ENCODE results near the gene UPK3BL2.
"Not testable (repeated sequence)": the region's sequence is repeated elsewhere in the genome, so short reads cannot be mapped to it uniquely, and the experiment has no call there.

The UPK3BL2 gene

GRCh38 chr7:102546353-102546752, 2.9 kb upstream of the UPK3BL2 start:
- H3K4me2 ChIP-seq (ENCODE audit: low read length); H3K14ac ChIP-seq (ENCODE audit: low read length); H3K36me3 ChIP-seq (ENCODE audit: control insufficient read depth in 1 of 2, insufficient read depth in 2 of 2, low read length in 2 of 2); H3K4me1 ChIP-seq (ENCODE audit: control insufficient read depth in 1 of 2, insufficient read depth in 2 of 2, low read length in 2 of 2); H3K4ac ChIP-seq (ENCODE audit: low read depth, low read length); H3K9ac ChIP-seq (ENCODE audit: low read length); H3K18ac ChIP-seq (ENCODE audit: low read length); DNase-seq; H2BK120ac ChIP-seq (ENCODE audit: insufficient read depth, low read length, poor library complexity); H3K23ac ChIP-seq (ENCODE audit: low read length); H2AK5ac ChIP-seq (ENCODE audit: low read length); H3K4me3 ChIP-seq (ENCODE audit: low read depth, low read length); H3K9me3 ChIP-seq (ENCODE audit: insufficient read depth, low read depth, low read length); H2AFZ ChIP-seq (ENCODE audit: insufficient read depth, low read length, poor library complexity); H2BK5ac ChIP-seq (ENCODE audit: low read depth, low read length, poor library complexity); H3K27me3 ChIP-seq (ENCODE audit: insufficient read depth, low read length); H4K12ac ChIP-seq (ENCODE audit: low read depth, low read length); H3K79me1 ChIP-seq (ENCODE audit: low read length); H2BK12ac ChIP-seq (ENCODE audit: low read length); H4K8ac ChIP-seq (ENCODE audit: low read depth, low read length); H4K91ac ChIP-seq (ENCODE audit: low read depth, low read length); H3K79me2 ChIP-seq (ENCODE audit: control insufficient read depth, insufficient read depth, low read length, poor library complexity); H3K27ac ChIP-seq (ENCODE audit: low read depth, low read length): not testable (repeated sequence)
- WGBS (ENCODE audit: extremely low coverage, insufficient coverage, insufficient read length): no CpG with 5 or more reads among the region's 6 CpGs

DNA sequence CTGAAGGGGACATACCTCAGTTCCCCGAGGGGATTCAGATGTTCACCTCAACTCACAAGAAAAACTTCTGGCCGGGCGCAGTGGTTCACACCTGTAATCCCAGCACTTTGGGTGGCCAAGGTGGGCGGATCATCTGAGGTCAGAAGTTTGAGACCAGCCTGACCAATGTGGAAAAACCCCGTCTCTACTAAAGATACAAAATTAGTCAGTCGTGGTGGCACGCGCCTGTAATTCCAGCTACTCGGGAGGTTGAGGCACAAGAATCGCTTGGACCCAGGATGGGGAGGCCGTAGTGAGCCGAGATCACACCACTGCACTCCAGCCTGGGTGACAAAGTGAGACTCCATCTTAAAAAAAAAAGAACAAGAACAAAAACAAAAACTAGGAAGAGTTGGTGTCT, 1.8 kb upstream of the UPK3BL2 start:
- H2BK12ac ChIP-seq (ENCODE audit: low read length); H3K9me3 ChIP-seq (ENCODE audit: insufficient read depth, low read depth, low read length); H4K91ac ChIP-seq (ENCODE audit: low read depth, low read length); H3K4me2 ChIP-seq (ENCODE audit: low read length); H4K12ac ChIP-seq (ENCODE audit: low read depth, low read length); H3K4me1 ChIP-seq (ENCODE audit: control insufficient read depth in 1 of 2, insufficient read depth in 2 of 2, low read length in 2 of 2); H3K79me2 ChIP-seq (ENCODE audit: control insufficient read depth, insufficient read depth, low read length, poor library complexity); H2BK5ac ChIP-seq (ENCODE audit: low read depth, low read length, poor library complexity); DNase-seq; H3K9ac ChIP-seq (ENCODE audit: low read length); H3K4ac ChIP-seq (ENCODE audit: low read depth, low read length); H3K14ac ChIP-seq (ENCODE audit: low read length); H3K36me3 ChIP-seq (ENCODE audit: control insufficient read depth in 1 of 2, insufficient read depth in 2 of 2, low read length in 2 of 2); H3K18ac ChIP-seq (ENCODE audit: low read length); H3K79me1 ChIP-seq (ENCODE audit: low read length); H3K27me3 ChIP-seq (ENCODE audit: insufficient read depth, low read length); H3K27ac ChIP-seq (ENCODE audit: low read depth, low read length); H2BK120ac ChIP-seq (ENCODE audit: insufficient read depth, low read length, poor library complexity); H3K4me3 ChIP-seq (ENCODE audit: low read depth, low read length); H3K23ac ChIP-seq (ENCODE audit: low read length); H2AK5ac ChIP-seq (ENCODE audit: low read length); H4K8ac ChIP-seq (ENCODE audit: low read depth, low read length); H2AFZ ChIP-seq (ENCODE audit: insufficient read depth, low read length, poor library complexity): not testable (repeated sequence)
- no CpG with 5 or more reads among the region's 12 CpGs for WGBS (ENCODE audit: extremely low coverage, insufficient coverage, insufficient read length)

GRCh38 chr7:102544372-102544771, 876 bp upstream of the UPK3BL2 start:
- H3K27me3 ChIP-seq (ENCODE audit: insufficient read depth, low read length); H2AFZ ChIP-seq (ENCODE audit: insufficient read depth, low read length, poor library complexity); H2BK12ac ChIP-seq (ENCODE audit: low read length); H2BK120ac ChIP-seq (ENCODE audit: insufficient read depth, low read length, poor library complexity); H3K14ac ChIP-seq (ENCODE audit: low read length); H3K27ac ChIP-seq (ENCODE audit: low read depth, low read length); H3K9me3 ChIP-seq (ENCODE audit: insufficient read depth, low read depth, low read length); H3K9ac ChIP-seq (ENCODE audit: low read length); H2BK5ac ChIP-seq (ENCODE audit: low read depth, low read length, poor library complexity); H3K36me3 ChIP-seq (ENCODE audit: control insufficient read depth in 1 of 2, insufficient read depth in 2 of 2, low read length in 2 of 2); H3K79me2 ChIP-seq (ENCODE audit: control insufficient read depth, insufficient read depth, low read length, poor library complexity); H3K18ac ChIP-seq (ENCODE audit: low read length); H3K4ac ChIP-seq (ENCODE audit: low read depth, low read length); H3K23ac ChIP-seq (ENCODE audit: low read length); DNase-seq; H4K91ac ChIP-seq (ENCODE audit: low read depth, low read length); H4K12ac ChIP-seq (ENCODE audit: low read depth, low read length); H3K4me3 ChIP-seq (ENCODE audit: low read depth, low read length); H3K4me2 ChIP-seq (ENCODE audit: low read length); H3K4me1 ChIP-seq (ENCODE audit: control insufficient read depth in 1 of 2, insufficient read depth in 2 of 2, low read length in 2 of 2); H3K79me1 ChIP-seq (ENCODE audit: low read length); H2AK5ac ChIP-seq (ENCODE audit: low read length); H4K8ac ChIP-seq (ENCODE audit: low read depth, low read length): not testable (repeated sequence)
- WGBS (ENCODE audit: extremely low coverage, insufficient coverage, insufficient read length): no CpG with 5 or more reads among the region's 1 CpG

GRCh38 chr7:102542771-102543170, 725 bp downstream of the UPK3BL2 start:
- H3K4me3 ChIP-seq (ENCODE audit: low read depth, low read length); H2AK5ac ChIP-seq (ENCODE audit: low read length); H2BK120ac ChIP-seq (ENCODE audit: insufficient read depth, low read length, poor library complexity); H3K14ac ChIP-seq (ENCODE audit: low read length); H4K12ac ChIP-seq (ENCODE audit: low read depth, low read length); H3K79me1 ChIP-seq (ENCODE audit: low read length); H3K23ac ChIP-seq (ENCODE audit: low read length); H3K4ac ChIP-seq (ENCODE audit: low read depth, low read length); H2AFZ ChIP-seq (ENCODE audit: insufficient read depth, low read length, poor library complexity); H4K91ac ChIP-seq (ENCODE audit: low read depth, low read length); H3K18ac ChIP-seq (ENCODE audit: low read length); H3K4me1 ChIP-seq (ENCODE audit: control insufficient read depth in 1 of 2, insufficient read depth in 2 of 2, low read length in 2 of 2); H3K79me2 ChIP-seq (ENCODE audit: control insufficient read depth, insufficient read depth, low read length, poor library complexity); H3K9me3 ChIP-seq (ENCODE audit: insufficient read depth, low read depth, low read length); H3K27ac ChIP-seq (ENCODE audit: low read depth, low read length); H3K27me3 ChIP-seq (ENCODE audit: insufficient read depth, low read length); H4K8ac ChIP-seq (ENCODE audit: low read depth, low read length); H2BK5ac ChIP-seq (ENCODE audit: low read depth, low read length, poor library complexity); H3K9ac ChIP-seq (ENCODE audit: low read length); H3K36me3 ChIP-seq (ENCODE audit: control insufficient read depth in 1 of 2, insufficient read depth in 2 of 2, low read length in 2 of 2); H3K4me2 ChIP-seq (ENCODE audit: low read length); DNase-seq; H2BK12ac ChIP-seq (ENCODE audit: low read length): not testable (repeated sequence)
- WGBS (ENCODE audit: extremely low coverage, insufficient coverage, insufficient read length): no CpG with 5 or more reads among the region's 11 CpGs

All from trophoblast cell (in vitro differentiated cells and primary cell).